HL-60 (cell line): ENCODE data around the gene C13orf42.

Source experiments
- DNase-seq, 2 experiments: peaks; one replicate each; pipeline ENCODE4 v3.0.0-alpha.2; 2010 to 2020; ENCODE audit warnings: low read depth in 1 of 2, low spot score in 1 of 2
- H3K27ac ChIP-seq: fragments of 250-450 bp; sonication (Bioruptor Pico); replicated peaks from 2 replicates; pipeline ENCODE4 v1.5.1; 2020; ENCODE audit warnings: mild to moderate bottlenecking, moderate library complexity
- H3K27me3 ChIP-seq: fragments of 250-450 bp; sonication (Bioruptor Pico); 2 replicates; pipeline ENCODE4 v1.5.1; 2021; ENCODE audit warnings: mild to moderate bottlenecking, moderate library complexity; ENCODE audit not compliant: insufficient read depth, poor library complexity, severe bottlenecking
- H3K4me3 ChIP-seq: replicated peaks from 2 replicates; pipeline ENCODE4 v1.5.1; 2011; ENCODE audit warnings: mild to moderate bottlenecking, control low read depth, low read length; ENCODE audit not compliant: insufficient read depth
- CTCF ChIP-seq: IDR thresholded peaks from one replicate; pipeline ENCODE4 v1.5.1; 2011; ENCODE audit warnings: low read length, control low read depth, inconsistent platforms; ENCODE audit not compliant: insufficient read depth
- GABPA ChIP-seq: IDR thresholded peaks from 2 replicates; pipeline ENCODE4 v1.6.1; 2012; ENCODE audit warnings: low read depth
- POLR2AphosphoS5 ChIP-seq: IDR thresholded peaks from 2 replicates; pipeline ENCODE4 v1.6.1; 2012; ENCODE audit warnings: low read depth
- REST ChIP-seq: IDR thresholded peaks from 2 replicates; pipeline ENCODE4 v1.6.1; 2012; ENCODE audit warnings: low read depth; ENCODE audit not compliant: insufficient replicate concordance
- SPI1 ChIP-seq: IDR thresholded peaks from 2 replicates; pipeline ENCODE4 v1.6.1; 2012; ENCODE audit warnings: low read depth, mild to moderate bottlenecking, borderline replicate concordance

The C13orf42 gene

GRCh38 chr13:51067210-51067701, 43.8 kb downstream of the C13orf42 start:
- no peak overlapping the region for H3K4me3 ChIP-seq
- TF ChIP-seq SPI1, result no peak
- TF ChIP-seq REST, result no peak
- no peak for TF ChIP-seq POLR2AphosphoS5
- TF ChIP-seq GABPA, result no peak
- no peak for TF ChIP-seq CTCF
- no peaks in the 10 kb centered on the region for H3K27me3 ChIP-seq
- no peak for DNase-seq
- no peak overlapping the region for H3K27ac ChIP-seq

- no peak for TF ChIP-seq CTCF
- no peak for TF ChIP-seq GABPA
- no peak for TF ChIP-seq POLR2AphosphoS5
- TF ChIP-seq REST, result no peak
- no peak for TF ChIP-seq SPI1
- no peaks in the 10 kb centered on the region for H3K27me3 ChIP-seq
- H3K4me3 ChIP-seq, result no peak overlapping the region
- DNase-seq, result no peak
- H3K27ac ChIP-seq, result no peak overlapping the region
These were observed 44.8 kb downstream of the C13orf42 start for GRCh38 chr13:51066091-51066831.

GRCh38 chr13:51065372-51066090, 45.5 kb downstream of the C13orf42 start:
- no peak for TF ChIP-seq POLR2AphosphoS5
- TF ChIP-seq SPI1, result no peak
- no peak for TF ChIP-seq CTCF
- TF ChIP-seq REST, result no peak
- TF ChIP-seq GABPA, result no peak
- no peak overlapping the region for H3K4me3 ChIP-seq
- no peaks in the 10 kb centered on the region for H3K27me3 ChIP-seq
- H3K27ac ChIP-seq, result no peak overlapping the region
- no peak for DNase-seq
